K562 (cell line): ENCODE measurements around the gene LRMDA. TPM values are rescaled to one million over a fixed set of nuclear protein-coding genes. Genes with fewer than 3 reads are reported as not detected.

Source experiments
- HINFP ChIP-seq: fragments of 450-650 bp; conservative IDR thresholded peaks from 2 replicates; pipeline ENCODE4 v1.6.1; 2016; ENCODE audit warnings: missing genetic modification characterization, low read depth, mild to moderate bottlenecking, control low read depth, missing compliant biosample characterization
- HNRNPLL ChIP-seq: fragments of 200-400 bp; formaldehyde crosslinking; IDR thresholded peaks from 2 replicates; pipeline ENCODE4 v1.6.1; 2017; ENCODE audit warnings: low read length, low read depth, mild to moderate bottlenecking; ENCODE audit not compliant: poor library complexity, severe bottlenecking
- ZBTB12 ChIP-seq: fragments of 250-450 bp; sonication (Bioruptor Pico); IDR thresholded peaks from 2 replicates; pipeline ENCODE4 v1.4.0; 2020
- ZNF609 ChIP-seq: sonication (generic); formaldehyde crosslinking; IDR thresholded peaks from 2 replicates; pipeline ENCODE4 v1.8.1; 2023; ENCODE audit warnings: missing genetic modification reagents, mild to moderate bottlenecking, borderline replicate concordance
- polyA plus RNA-seq, 8 experiments: library from polyadenylated mRNA; depleted of rRNA in 4 of 8; stranded (reverse) in 5 of 8; unstranded in 3 of 8; fragments of >200 nt; fragmentation: Nextera tagmentation in 2 of 8; fragmentation: Illumina TruSeq in 1 of 8; extraction: Ambion mirVana in 2 of 8; extraction: Trizol in 1 of 8; gene quantifications; 2 replicates each; pipeline versions ENCODE4 v1.2.1 to v1.2.3, GENCODE V29; 2011 to 2014; ENCODE audit warnings: inconsistent platforms in 1 of 8, missing spikeins in 1 of 8
- total RNA-seq, 7 experiments: library from RNA; depleted of rRNA in 6 of 7; stranded (reverse); fragments of >200 nt in 6 of 7; fragmentation: Illumina TruSeq in 2 of 7; extraction: Trizol in 2 of 7; gene quantifications; 2 replicates each; pipeline versions ENCODE4 v1.2.1 to v1.2.3, GENCODE V29; 2011 to 2021; ENCODE audit warnings: low replicate concordance in 1 of 7

The LRMDA gene
- total and polyA plus RNA-seq, 9 of the 15 experiments (the other 6 are each of a cell fraction or from before 2014, with no cell fraction given), result 0.25 TPM; not detected in 8

- TF ChIP-seq HNRNPLL (no peak), ZNF609 (no peak), ZBTB12 (CRISPR knock-in tag) (no peak), HINFP (no peak)
Observed at GRCh38 chr10:75938380-75939122, 507.1 kb downstream of the LRMDA start (continued).
